IPS DF 6.9 (cell line): ENCODE data around the gene CNTFR.

Experiments
- DNase-seq: peaks from one replicate; pipeline ENCODE4 v3.0.0-alpha.2; 2013; ENCODE audit warnings: low read depth, low spot score
- H3K27ac ChIP-seq: one replicate; pipeline ENCODE4 v1.5.1; 2013; ENCODE audit warnings: low read length, control low read depth
- H3K27me3 ChIP-seq: 2 replicates; pipeline ENCODE4 v1.6.1; 2013; ENCODE audit warnings: mild to moderate bottlenecking, low read length; ENCODE audit not compliant: control insufficient read depth, insufficient read depth
- H3K36me3 ChIP-seq: 2 replicates; pipeline ENCODE4 v1.6.1; 2013; ENCODE audit warnings: low read length; ENCODE audit not compliant: control insufficient read depth, insufficient read depth
- H3K4me1 ChIP-seq: 2 replicates; pipeline ENCODE4 v1.6.1; 2013; ENCODE audit warnings: low read length; ENCODE audit not compliant: control insufficient read depth, insufficient read depth
- H3K4me3 ChIP-seq: 2 replicates; pipeline ENCODE4 v1.5.1; 2013; ENCODE audit warnings: mild to moderate bottlenecking, low read length
- H3K9me3 ChIP-seq: 2 replicates; pipeline ENCODE4 v1.6.1; 2013; ENCODE audit warnings: low read length, inconsistent platforms; ENCODE audit not compliant: control insufficient read depth, insufficient read depth
- WGBS: extraction: QIAGEN DNeasy Blood & Tissue Kit; methylation state at CpG from one replicate; pipeline ENCODE4 v1.1.7; 2013; ENCODE audit warnings: mixed read lengths, missing lambda C conversion rate; ENCODE audit not compliant: insufficient read length, insufficient coverage; 5-methylcytosine and 5-hydroxymethylcytosine counted together

CNTFR gene

DNA sequence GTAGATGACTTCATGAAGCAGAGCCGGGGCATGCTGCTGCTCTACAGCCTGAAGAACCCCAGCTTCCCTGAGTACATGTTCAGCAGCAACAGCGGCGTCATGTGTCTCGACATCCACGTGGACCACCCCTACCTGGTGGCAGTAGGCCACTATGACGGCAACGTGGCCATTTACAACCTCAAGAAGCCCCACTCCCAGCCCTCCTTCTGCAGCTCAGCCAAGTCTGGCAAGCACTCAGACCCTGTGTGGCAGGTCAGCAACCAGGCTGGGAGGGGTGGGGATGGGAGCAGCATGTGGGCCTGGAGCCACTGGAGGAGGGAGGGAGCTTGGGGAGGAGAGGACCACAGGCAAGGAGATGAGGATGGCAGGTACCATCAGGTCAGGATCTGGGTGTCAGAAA lies 82.9 kb downstream of the CNTFR start:
- no peak overlapping the region for H3K4me3 ChIP-seq
- H3K27me3 ChIP-seq: no peaks in the 10 kb centered on the region
- H3K27ac ChIP-seq: no peak overlapping the region
- DNase-seq: no peak
- no peaks in the 10 kb centered on the region for H3K9me3 ChIP-seq
- no CpG with 5 or more reads among the region's 7 CpGs for WGBS
- H3K36me3 ChIP-seq: no peaks in the 10 kb centered on the region
- peaks cover 1% of the 10 kb centered on the region; the same call in 1 of the 2 replicates for H3K4me1 ChIP-seq

DNA sequence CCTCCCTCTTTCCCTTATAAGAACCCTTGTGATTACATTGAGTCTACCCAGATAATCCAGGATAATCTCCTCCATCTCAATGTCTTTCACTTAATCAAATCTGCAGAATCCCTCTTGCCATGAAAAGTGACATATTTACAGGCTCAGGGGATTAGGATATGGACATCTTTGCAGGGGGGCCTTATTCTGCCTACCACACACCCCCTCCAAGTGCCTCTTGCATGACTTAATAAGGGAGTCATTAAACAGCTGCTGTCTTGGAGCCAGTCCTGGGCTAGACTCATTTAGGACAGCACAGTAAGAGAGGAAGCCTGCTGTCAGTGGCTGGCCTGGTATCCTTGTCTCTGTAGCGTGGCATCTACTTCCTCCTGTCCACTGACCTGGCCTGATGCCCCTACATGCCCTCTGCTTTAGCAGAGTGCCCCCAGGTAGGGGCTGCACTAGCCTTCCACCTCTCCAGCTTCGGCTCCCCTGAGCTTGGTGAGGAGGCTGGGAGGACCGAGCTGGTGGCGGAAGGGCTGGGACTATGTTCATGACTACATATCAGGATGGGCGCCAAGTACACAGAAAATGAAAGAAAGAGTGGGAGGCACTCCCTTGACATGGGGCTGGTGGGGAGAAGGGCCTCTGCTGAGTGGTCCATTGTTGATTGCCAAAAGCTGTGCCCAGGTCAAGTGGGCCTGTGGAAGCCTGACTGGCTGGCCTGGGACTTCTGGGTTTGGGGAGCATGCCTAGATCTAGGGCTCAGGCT lies 84.0 kb downstream of the CNTFR start:
- WGBS: no CpG with 5 or more reads among the region's 5 CpGs
- Histone ChIP-seq H3K4me1 (peaks cover 1% of the 10 kb centered on the region; the same call in 1 of the 2 replicates), H3K36me3 (no peaks in the 10 kb centered on the region), H3K4me3 (no peak overlapping the region), H3K9me3 (no peaks in the 10 kb centered on the region), H3K27me3 (no peaks in the 10 kb centered on the region), H3K27ac (no peak overlapping the region)
- no peak for DNase-seq

DNA sequence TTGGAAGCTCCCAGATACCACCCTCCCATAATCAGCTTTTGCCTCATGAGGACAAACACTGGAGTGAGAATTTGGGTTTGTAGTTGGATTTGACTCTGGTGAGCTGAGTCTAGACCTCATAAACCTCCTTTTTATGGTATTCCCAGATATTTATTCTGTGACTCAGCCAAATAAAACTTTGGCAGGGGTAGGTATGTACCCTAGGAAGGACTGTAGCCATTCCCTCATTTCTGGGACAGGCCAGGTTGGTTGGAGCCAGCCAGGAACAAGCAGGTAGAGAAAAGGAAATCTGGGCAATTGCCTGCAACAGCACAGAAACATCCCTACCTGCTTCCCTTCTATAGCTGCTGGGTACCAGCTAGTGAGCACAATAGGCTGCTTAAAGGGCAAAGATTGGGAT lies 86.1 kb downstream of the CNTFR start:
- no peaks in the 10 kb centered on the region for H3K9me3 ChIP-seq
- H3K4me3 ChIP-seq: no peak overlapping the region
- DNase-seq: no peak
- H3K36me3 ChIP-seq: no peaks in the 10 kb centered on the region
- no peaks in the 10 kb centered on the region for H3K27me3 ChIP-seq
- no peak overlapping the region for H3K27ac ChIP-seq
- H3K4me1 ChIP-seq: no peaks in the 10 kb centered on the region; the same call in 1 of the 2 replicates

DNA sequence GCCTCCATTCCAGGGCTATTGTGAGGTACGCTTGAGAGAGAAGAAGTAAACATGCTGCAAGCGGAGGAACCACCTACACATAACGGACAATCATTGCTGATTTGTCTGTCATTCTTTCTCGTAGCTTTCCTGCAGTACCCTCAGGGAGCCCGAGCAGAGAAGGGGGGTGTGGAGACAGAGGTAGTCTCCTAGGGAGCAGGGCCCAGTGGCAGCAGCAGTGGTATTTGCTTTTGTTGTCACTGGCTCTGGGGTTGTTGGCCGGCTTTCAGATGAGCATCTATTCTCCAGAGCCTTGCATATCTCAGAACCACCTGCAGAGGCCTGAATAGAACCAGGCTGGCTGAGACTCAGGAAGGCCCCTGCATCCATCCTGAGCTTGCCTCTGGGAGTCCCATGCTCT lies 86.6 kb downstream of the CNTFR start:
- Histone ChIP-seq H3K4me3 (no peak overlapping the region), H3K27ac (no peak overlapping the region), H3K4me1 (no peaks in the 10 kb centered on the region; the same call in 1 of the 2 replicates), H3K27me3 (no peaks in the 10 kb centered on the region), H3K9me3 (no peaks in the 10 kb centered on the region), H3K36me3 (no peaks in the 10 kb centered on the region)
- DNase-seq: no peak
- WGBS: no CpG with 5 or more reads among the region's 6 CpGs

DNA sequence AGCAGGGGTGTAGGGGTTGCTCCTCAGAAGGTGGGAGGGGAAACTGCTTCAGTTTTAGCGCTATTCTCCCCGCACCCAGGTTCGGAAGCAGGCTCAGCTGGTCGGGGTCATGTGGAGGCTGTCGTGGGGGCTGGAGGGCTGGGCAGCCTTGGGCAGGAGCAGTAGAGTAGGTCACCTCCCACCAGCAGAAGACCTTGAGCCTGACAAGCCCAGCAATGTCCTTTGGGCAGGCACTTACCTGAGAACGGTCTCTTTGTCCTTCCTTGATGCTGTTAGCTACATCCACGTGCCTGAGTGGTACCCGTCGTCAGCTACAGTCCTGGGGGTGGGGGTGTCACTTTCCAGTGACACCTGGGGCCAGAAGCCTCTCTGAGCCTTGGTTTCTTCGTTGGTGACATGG lies 87.1 kb downstream of the CNTFR start:
- WGBS: no CpG with 5 or more reads among the region's 10 CpGs
- Histone ChIP-seq H3K4me1 (no peaks in the 10 kb centered on the region; the same call in 1 of the 2 replicates), H3K36me3 (no peaks in the 10 kb centered on the region), H3K4me3 (no peak overlapping the region), H3K27ac (no peak overlapping the region), H3K27me3 (no peaks in the 10 kb centered on the region), H3K9me3 (no peaks in the 10 kb centered on the region)
- no peak for DNase-seq

DNA sequence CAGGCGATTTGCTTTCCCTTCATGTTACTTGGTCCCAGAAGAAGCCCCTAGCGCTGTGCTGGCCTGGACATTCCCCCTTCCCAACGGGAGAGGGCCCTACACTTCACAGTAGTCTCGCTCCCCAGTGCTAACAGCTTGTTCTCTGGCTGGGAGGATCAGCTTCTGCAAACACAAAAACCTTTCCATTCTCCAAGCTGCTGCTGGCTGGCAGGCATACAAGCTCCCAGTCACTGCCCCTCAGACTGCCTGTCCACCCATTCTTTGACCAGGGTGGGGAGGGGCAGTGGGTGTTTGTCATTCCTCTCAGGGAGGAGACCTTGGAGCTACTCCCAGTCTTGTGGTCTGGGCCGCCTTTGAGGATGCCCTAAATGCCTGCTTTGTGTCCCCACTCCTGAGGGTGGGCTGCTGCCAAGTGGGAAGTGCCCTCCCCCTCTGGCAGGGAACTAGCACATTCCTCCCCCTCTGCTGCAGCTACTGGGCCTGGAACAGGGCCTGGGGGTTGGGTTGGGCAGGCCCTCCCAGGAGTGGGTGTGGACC lies 87.6 kb downstream of the CNTFR start:
- no peak overlapping the region for H3K27ac ChIP-seq
- DNase-seq: no peak

More for the DNA sequence above, 87.6 kb downstream of the CNTFR start:
- no peaks in the 10 kb centered on the region for H3K36me3 ChIP-seq
- H3K4me3 ChIP-seq: no peak overlapping the region
- WGBS: no CpG with 5 or more reads among the region's 5 CpGs
- H3K4me1 ChIP-seq: no peaks in the 10 kb centered on the region; the same call in 1 of the 2 replicates
- H3K27me3 ChIP-seq: no peaks in the 10 kb centered on the region
- H3K9me3 ChIP-seq: no peaks in the 10 kb centered on the region
